22Rv1 (cell line): ENCODE measurements around the gene SMCHD1.

Experiments used
- CTCF ChIP-seq: fragments of 450-650 bp; IDR thresholded peaks from 2 replicates; pipeline ENCODE4 v1.5.1; 2017; ENCODE audit warnings: mild to moderate bottlenecking
- ZFX ChIP-seq: fragments of 450-650 bp; IDR thresholded peaks from 2 replicates; pipeline ENCODE4 v1.6.1; 2017; ENCODE audit warnings: antibody characterized with exemption, borderline replicate concordance

- TF ChIP-seq CTCF (no peak), ZFX (no peak)
Measured at GRCh38 chr18:2709316-2709715, 53.8 kb downstream of the SMCHD1 start.
